SU-DHL-6 (cell line): Measurements from ENCODE around the gene GATC.

Experiments used
- H2AFZ ChIP-seq: fragments of 200-600 bp; sonication (generic); 2 replicates; pipeline ENCODE4 v1.6.1; 2014; ENCODE audit warnings: low read depth, mild to moderate bottlenecking, moderate library complexity, mixed read lengths, antibody characterized with exemption, low read length; ENCODE audit not compliant: severe bottlenecking
- H3F3A ChIP-seq: fragments of 200-600 bp; shearing (Covaris generic); 2 replicates; pipeline ENCODE4 v1.6.0; 2016; ENCODE audit warnings: antibody characterized with exemption, mild to moderate bottlenecking; ENCODE audit not compliant: insufficient read depth
- H3K27ac ChIP-seq: fragments of 200-600 bp; sonication (generic); 2 replicates; pipeline ENCODE4 v1.5.1; 2016; ENCODE audit warnings: low read depth, mild to moderate bottlenecking, low read length, moderate library complexity, mixed read lengths
- H3K27me3 ChIP-seq: fragments of 200-600 bp; sonication (generic), shearing (Covaris generic); 2 replicates; pipeline ENCODE4 v1.6.0; 2014; ENCODE audit warnings: mild to moderate bottlenecking, low read length
- H3K36me3 ChIP-seq: fragments of 200-600 bp; sonication (generic); 2 replicates; pipeline ENCODE4 v1.6.1; 2014; ENCODE audit warnings: mild to moderate bottlenecking, low read length, mixed read lengths
- H3K4me2 ChIP-seq: fragments of 300-600, 200-600 bp; shearing (Covaris generic), sonication (generic); 2 replicates; pipeline ENCODE4 v1.6.0; 2014; ENCODE audit warnings: low read length, low read depth, mild to moderate bottlenecking; ENCODE audit not compliant: poor library complexity, severe bottlenecking
- H3K4me3 ChIP-seq: fragments of 200-600 bp; sonication (generic); 2 replicates; pipeline ENCODE4 v1.5.1; 2014; ENCODE audit warnings: antibody characterized with exemption, low read length, mild to moderate bottlenecking, mixed read lengths; ENCODE audit not compliant: insufficient read depth, poor library complexity, severe bottlenecking
- H3K79me2 ChIP-seq: fragments of 200-600 bp; sonication (generic); 2 replicates; pipeline ENCODE4 v1.6.1; 2014; ENCODE audit warnings: mild to moderate bottlenecking, low read length, moderate library complexity; ENCODE audit not compliant: insufficient read depth
- H3K9ac ChIP-seq: fragments of 200-600 bp; sonication (generic); 2 replicates; pipeline ENCODE4 v1.7.0; 2014; ENCODE audit warnings: mild to moderate bottlenecking, low read length
- H3K9me2 ChIP-seq: fragments of 200-600 bp; sonication (generic); replicated peaks from 2 replicates; pipeline ENCODE4 v1.6.1; 2014; ENCODE audit warnings: low read length; ENCODE audit not compliant: insufficient read depth
- H3K9me3 ChIP-seq: fragments of 200-600 bp; sonication (generic); 2 replicates; pipeline ENCODE4 v1.6.1; 2014; ENCODE audit warnings: low read length, mixed read lengths; ENCODE audit not compliant: insufficient read depth
- H4K20me1 ChIP-seq: fragments of 200-600 bp; sonication (generic); 2 replicates; pipeline ENCODE4 v1.6.1; 2014; ENCODE audit warnings: low read depth, mild to moderate bottlenecking, antibody characterized with exemption, low read length, moderate library complexity, mixed read lengths
- CTCF ChIP-seq: fragments of 200-600 bp; sonication (generic); IDR thresholded peaks from one replicate; pipeline ENCODE4 v1.5.1; 2017; ENCODE audit warnings: antibody characterized with exemption, mild to moderate bottlenecking, low read length, moderate library complexity; ENCODE audit not compliant: insufficient read depth, poor library complexity, severe bottlenecking
- EZH2phosphoT487 ChIP-seq: fragments of 200-600 bp; sonication (generic), shearing (Covaris generic); conservative IDR thresholded peaks from 2 replicates; pipeline ENCODE4 v1.6.1; 2018; ENCODE audit warnings: mild to moderate bottlenecking, antibody characterized with exemption, low read length, moderate library complexity, mixed read lengths

Gene GATC

DNA sequence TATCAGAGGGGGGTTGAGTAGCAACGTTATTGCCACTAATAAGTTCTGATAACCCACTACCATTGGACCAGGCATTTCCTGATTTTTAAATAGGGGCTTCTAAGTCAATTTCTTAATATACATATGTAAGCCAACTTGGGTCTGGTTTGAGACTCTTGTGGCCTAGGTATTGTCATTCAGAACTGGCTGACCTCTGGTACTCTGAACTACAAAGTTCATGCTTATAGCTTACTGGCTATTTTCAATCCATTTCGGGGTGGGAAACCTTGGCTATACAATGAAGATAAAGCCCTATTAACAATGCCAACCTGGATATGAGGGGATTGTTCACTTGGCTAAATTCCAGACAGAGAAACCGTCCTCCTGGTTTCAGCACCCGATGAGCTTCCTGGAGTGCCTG, 58.3 kb downstream of the GATC start:
- Histone ChIP-seq H3K9me3 (no peaks in the 10 kb centered on the region), H3K4me3 (no peak overlapping the region), H4K20me1 (no peaks in the 10 kb centered on the region), H2AFZ (no peak overlapping the region), H3K9ac (no peak overlapping the region), H3K27ac (no peak overlapping the region), H3K9me2 (no peaks in the 10 kb centered on the region), H3K4me2 (no peak overlapping the region), H3K27me3 (no peaks in the 10 kb centered on the region), H3K79me2 (no peaks in the 10 kb centered on the region), H3F3A (peaks cover 7% of the 10 kb centered on the region; the same call in 1 of the 2 replicates), H3K36me3 (peaks cover 6% of the 10 kb centered on the region; the same call in 1 of the 2 replicates)
- no peak for TF ChIP-seq EZH2phosphoT487
- TF ChIP-seq CTCF = no peak

DNA sequence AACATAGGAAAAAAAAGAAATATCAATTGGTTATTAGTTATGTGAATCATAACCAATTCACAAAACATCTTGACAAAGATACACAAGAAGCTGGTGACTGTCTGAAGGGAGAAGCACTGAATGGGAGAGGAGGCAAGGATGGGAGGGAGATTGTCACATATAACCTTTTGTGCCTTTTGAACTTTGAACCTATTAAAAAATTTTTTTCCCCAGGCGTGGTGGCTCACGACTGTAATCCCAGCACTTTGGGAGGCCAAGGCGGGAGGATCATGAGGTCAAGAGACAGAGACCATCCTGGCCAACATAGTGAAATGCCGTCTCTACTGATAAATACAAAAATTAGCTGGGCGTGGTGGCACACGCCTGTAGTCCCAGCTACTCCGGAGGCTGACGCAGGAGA, 62.3 kb downstream of the GATC start:
- Histone ChIP-seq H3K4me2 (no peak overlapping the region), H3K9me3 (no peaks in the 10 kb centered on the region), H3F3A (peaks cover 4% of the 10 kb centered on the region; the same call in 1 of the 2 replicates), H3K9ac (no peak overlapping the region), H4K20me1 (no peaks in the 10 kb centered on the region), H3K27ac (no peak overlapping the region), H3K79me2 (no peaks in the 10 kb centered on the region), H2AFZ (no peak overlapping the region), H3K9me2 (no peaks in the 10 kb centered on the region), H3K36me3 (peaks cover 6% of the 10 kb centered on the region; the same call in 1 of the 2 replicates), H3K27me3 (no peaks in the 10 kb centered on the region), H3K4me3 (no peak overlapping the region)
- no peak for TF ChIP-seq CTCF
